Globus pallidus (tissue), 1 donor: ENCODE results near the gene ANAPC5.
"Not testable (repeated sequence)": the region's sequence is repeated elsewhere in the genome, so short reads cannot be mapped to it uniquely, and the experiment has no call there.

ENCODE experiments used
- DNase-seq: peaks from one replicate; pipeline ENCODE4 v3.0.0-alpha.2; 2015; ENCODE audit warnings: low spot score

Gene ANAPC5

GRCh38 chr12:121351820-121352681, at the start of gene ANAPC5:
Gene ANAPC5, minus strand, starts transcription at chr12:121352411. Its CDS starts 71 bp downstream, at chr12:121352340.
- DNase-seq = peak; percentile 99

GRCh38 chr12:121400332-121401139, 48.3 kb upstream of the ANAPC5 start:
- DNase-seq = peak; percentile 23

- DNase-seq = peak; percentile 97
These were observed 47.5 kb upstream of the ANAPC5 start, which contains the start of gene RNF34 for GRCh38 chr12:121399391-121400331. Gene RNF34, plus strand, starts transcription at chr12:121400118. Its CDS starts 95 bp downstream, at chr12:121400213.

- no peak for DNase-seq
These were observed 46.1 kb upstream of the ANAPC5 start for GRCh38 chr12:121398355-121398754.

GRCh38 chr12:121397521-121397920, 45.3 kb upstream of the ANAPC5 start:
- DNase-seq = no peak

- no peak for DNase-seq
These were observed 40.1 kb upstream of the ANAPC5 start for GRCh38 chr12:121392325-121392716.

GRCh38 chr12:121391619-121392324, 39.6 kb upstream of the ANAPC5 start:
- DNase-seq = no peak

GRCh38 chr12:121390856-121391255, 38.6 kb upstream of the ANAPC5 start:
- no peak for DNase-seq

- DNase-seq = no peak
These were observed 36.3 kb upstream of the ANAPC5 start for GRCh38 chr12:121388421-121388981.

GRCh38 chr12:121384891-121385290, 32.7 kb upstream of the ANAPC5 start:
- DNase-seq = not testable (repeated sequence)

- no peak for DNase-seq
These were observed 31.4 kb upstream of the ANAPC5 start for GRCh38 chr12:121383601-121384021.

GRCh38 chr12:121379945-121380344, 27.7 kb upstream of the ANAPC5 start:
- DNase-seq = no peak

GRCh38 chr12:121378736-121379135, 26.5 kb upstream of the ANAPC5 start:
- DNase-seq = no peak

GRCh38 chr12:121376754-121377697, 24.8 kb upstream of the ANAPC5 start:
- no peak for DNase-seq

GRCh38 chr12:121374945-121375584, 22.9 kb upstream of the ANAPC5 start:
- not testable (repeated sequence) for DNase-seq

- not testable (repeated sequence) for DNase-seq
These were observed 22.1 kb upstream of the ANAPC5 start for GRCh38 chr12:121374336-121374735.

GRCh38 chr12:121373755-121374154, 21.5 kb upstream of the ANAPC5 start:
- DNase-seq = no peak

GRCh38 chr12:121371404-121371803, 19.2 kb upstream of the ANAPC5 start:
- DNase-seq = no peak

GRCh38 chr12:121366063-121366459, 13.8 kb upstream of the ANAPC5 start:
- DNase-seq = no peak
